Astrocyte (in vitro differentiated cells and primary cell): Measurements from ENCODE around the gene NDUFA9.

Experiments
- CTCF ChIP-seq: IDR thresholded peaks from 2 replicates; pipeline ENCODE4 v1.5.1; 2011; ENCODE audit warnings: low read depth, mild to moderate bottlenecking, inconsistent platforms, low read length, moderate library complexity; ENCODE audit not compliant: insufficient read depth
- EZH2 ChIP-seq: IDR thresholded peaks from 2 replicates; pipeline ENCODE4 v1.6.1; 2012; ENCODE audit warnings: mild to moderate bottlenecking, low read length, inconsistent platforms; ENCODE audit not compliant: insufficient read depth

GRCh38 chr12:4626543-4626942, 22.4 kb upstream of the NDUFA9 start:
- TF ChIP-seq CTCF = no peak
- TF ChIP-seq EZH2 = no peak
